HEK293 (cell line): Measurements from ENCODE around the gene LRCH1.

ENCODE experiments used
- CTCF ChIA-PET: fragments of 350-600 bp; formaldehyde crosslinking; extraction: SDS; loops from one replicate; lab custom pipeline; 2021; ENCODE audit warnings: antibody characterized with exemption; lab: Yijun Ruan, JAX
- POLR2A ChIA-PET: fragments of 300-600 bp; formaldehyde crosslinking; extraction: SDS; loops from one replicate; lab custom pipeline; 2020; ENCODE audit warnings: antibody characterized with exemption, inconsistent platforms; lab: Yijun Ruan, JAX
- H3K27ac ChIP-seq: fragments of 200-500 bp; sonication (Bioruptor generic); 2 replicates; pipeline ENCODE4 v1.5.1; 2014; ENCODE audit warnings: low read depth, low read length, control low read depth, inconsistent platforms; ENCODE audit errors: extremely low read depth
- H3K36me3 ChIP-seq, 2 experiments: fragments of 200-500 bp in 1 of 2; sonication (Bioruptor generic) in 1 of 2; 1 replicate in 1 of 2; 2 replicates in 1 of 2; pipeline ENCODE4 v1.5.1; 2014 to 2017; ENCODE audit warnings: inconsistent platforms in 2 of 2, low read length in 2 of 2; ENCODE audit not compliant: control insufficient read depth in 2 of 2, insufficient read depth in 1 of 2
- H3K4me1 ChIP-seq: fragments of 200-500 bp; sonication (Bioruptor generic); 2 replicates; pipeline ENCODE4 v1.5.1; 2014; ENCODE audit warnings: mild to moderate bottlenecking, low read length, inconsistent platforms; ENCODE audit not compliant: control insufficient read depth, insufficient read depth
- H3K4me3 ChIP-seq: 2 replicates; pipeline ENCODE4 v1.5.1; 2011; ENCODE audit warnings: low read depth, mild to moderate bottlenecking, control low read depth, low read length, moderate library complexity
- H3K9me3 ChIP-seq: fragments of 200-500 bp; sonication (Bioruptor generic); 2 replicates; pipeline ENCODE4 v1.5.1; 2014; ENCODE audit warnings: low read depth, low read length, inconsistent platforms; ENCODE audit not compliant: control insufficient read depth, insufficient read depth
- INSM2 ChIP-seq: fragments of 450-650 bp; formaldehyde crosslinking; IDR thresholded peaks from 2 replicates; pipeline ENCODE4 v1.5.1; 2016; ENCODE audit warnings: missing biosample characterization, missing genetic modification characterization
- SCRT2 ChIP-seq: fragments of 450-650 bp; formaldehyde crosslinking; IDR thresholded peaks from 2 replicates; pipeline ENCODE4 v1.5.1; 2016; ENCODE audit warnings: missing biosample characterization, missing genetic modification characterization
- SP7 ChIP-seq: fragments of 450-650 bp; formaldehyde crosslinking; IDR thresholded peaks from 2 replicates; pipeline ENCODE4 v1.5.1; 2016; ENCODE audit warnings: missing biosample characterization, missing genetic modification characterization
- ZBTB20 ChIP-seq: fragments of 450-650 bp; formaldehyde crosslinking; IDR thresholded peaks from 2 replicates; pipeline ENCODE4 v1.5.1; 2016; ENCODE audit warnings: missing biosample characterization, missing genetic modification characterization
- ZBTB21 ChIP-seq: fragments of 450-650 bp; formaldehyde crosslinking; IDR thresholded peaks from 2 replicates; pipeline ENCODE4 v1.5.1; 2017; ENCODE audit warnings: missing biosample characterization, missing genetic modification characterization
- ZBTB7A ChIP-seq: fragments of 450-650 bp; formaldehyde crosslinking; IDR thresholded peaks from 2 replicates; pipeline ENCODE4 v1.5.1; 2016; ENCODE audit warnings: low read depth, missing biosample characterization, missing genetic modification characterization
- ZEB2 ChIP-seq: fragments of 450-650 bp; formaldehyde crosslinking; IDR thresholded peaks from 2 replicates; pipeline ENCODE4 v1.5.1; 2016; ENCODE audit warnings: missing biosample characterization, missing genetic modification characterization
- ZFP69B ChIP-seq: fragments of 450-650 bp; formaldehyde crosslinking; IDR thresholded peaks from 2 replicates; pipeline ENCODE4 v1.5.1; 2016; ENCODE audit warnings: missing biosample characterization, missing genetic modification characterization
- ZNF23 ChIP-seq: fragments of 450-650 bp; formaldehyde crosslinking; IDR thresholded peaks from 2 replicates; pipeline ENCODE4 v1.5.1; 2016; ENCODE audit warnings: missing biosample characterization, missing genetic modification characterization, borderline replicate concordance
- ZNF350 ChIP-seq: fragments of 450-650 bp; formaldehyde crosslinking; IDR thresholded peaks from 2 replicates; pipeline ENCODE4 v1.5.0; 2017; ENCODE audit warnings: missing biosample characterization, mild to moderate bottlenecking, missing genetic modification characterization
- ZNF354C ChIP-seq: fragments of 450-650 bp; formaldehyde crosslinking; IDR thresholded peaks from 2 replicates; pipeline ENCODE4 v1.5.1; 2016; ENCODE audit warnings: missing biosample characterization, missing genetic modification characterization, low read depth, borderline replicate concordance
- ZNF366 ChIP-seq: fragments of 450-650 bp; formaldehyde crosslinking; conservative IDR thresholded peaks from 2 replicates; pipeline ENCODE4 v1.5.1; 2016; ENCODE audit warnings: missing biosample characterization, missing genetic modification characterization
- ZNF391 ChIP-seq: fragments of 450-650 bp; formaldehyde crosslinking; IDR thresholded peaks from 2 replicates; pipeline ENCODE4 v1.5.1; 2016; ENCODE audit warnings: low read depth, missing biosample characterization, missing genetic modification characterization, borderline replicate concordance
- ZNF585B ChIP-seq: fragments of 450-650 bp; formaldehyde crosslinking; IDR thresholded peaks from 2 replicates; pipeline ENCODE4 v1.5.1; 2016; ENCODE audit warnings: missing biosample characterization, missing genetic modification characterization
- ZNF596 ChIP-seq: fragments of 450-650 bp; IDR thresholded peaks from 2 replicates; pipeline ENCODE4 v1.5.0; 2018; ENCODE audit warnings: missing biosample characterization, mild to moderate bottlenecking, missing genetic modification characterization, moderate library complexity
- ZNF621 ChIP-seq: fragments of 450-650 bp; formaldehyde crosslinking; IDR thresholded peaks from 2 replicates; pipeline ENCODE4 v1.5.1; 2017; ENCODE audit warnings: missing biosample characterization, missing genetic modification characterization
- ZNF629 ChIP-seq: fragments of 450-650 bp; formaldehyde crosslinking; IDR thresholded peaks from 2 replicates; pipeline ENCODE4 v1.5.1; 2017; ENCODE audit warnings: missing biosample characterization, missing genetic modification characterization
- ZNF660 ChIP-seq: fragments of 450-650 bp; IDR thresholded peaks from 2 replicates; pipeline ENCODE4 v1.5.1; 2018; ENCODE audit warnings: missing biosample characterization, mild to moderate bottlenecking, missing genetic modification characterization
- ZSCAN16 ChIP-seq: fragments of 450-650 bp; formaldehyde crosslinking; IDR thresholded peaks from 2 replicates; pipeline ENCODE4 v1.5.1; 2016; ENCODE audit warnings: missing biosample characterization, missing genetic modification characterization
- TF ChIP-seq, protein P1 (sequence below): fragments of 450-650 bp; IDR thresholded peaks from 2 replicates; pipeline ENCODE4 v1.5.1; 2018; ENCODE audit warnings: missing biosample characterization, missing genetic modification characterization
- TF ChIP-seq, protein P2 (sequence below): fragments of 450-650 bp; formaldehyde crosslinking; optimal IDR thresholded peaks from 2 replicates; pipeline ENCODE3; 2016; ENCODE audit warnings: missing biosample characterization, mild to moderate bottlenecking, missing genetic modification characterization
- TF ChIP-seq, protein P3 (sequence below): fragments of 450-650 bp; formaldehyde crosslinking; IDR thresholded peaks from 2 replicates; pipeline ENCODE4 v1.5.1; 2016; ENCODE audit warnings: missing biosample characterization, missing genetic modification characterization
- TF ChIP-seq, protein P4 (sequence below): fragments of 450-650 bp; formaldehyde crosslinking; IDR thresholded peaks from 2 replicates; pipeline ENCODE4 v1.5.1; 2016; ENCODE audit warnings: missing biosample characterization, missing genetic modification characterization
- TF ChIP-seq, protein P5 (sequence below): fragments of 450-650 bp; formaldehyde crosslinking; IDR thresholded peaks from 2 replicates; pipeline ENCODE4 v1.5.1; 2016; ENCODE audit warnings: missing biosample characterization, missing genetic modification characterization

Gene LRCH1

DNA sequence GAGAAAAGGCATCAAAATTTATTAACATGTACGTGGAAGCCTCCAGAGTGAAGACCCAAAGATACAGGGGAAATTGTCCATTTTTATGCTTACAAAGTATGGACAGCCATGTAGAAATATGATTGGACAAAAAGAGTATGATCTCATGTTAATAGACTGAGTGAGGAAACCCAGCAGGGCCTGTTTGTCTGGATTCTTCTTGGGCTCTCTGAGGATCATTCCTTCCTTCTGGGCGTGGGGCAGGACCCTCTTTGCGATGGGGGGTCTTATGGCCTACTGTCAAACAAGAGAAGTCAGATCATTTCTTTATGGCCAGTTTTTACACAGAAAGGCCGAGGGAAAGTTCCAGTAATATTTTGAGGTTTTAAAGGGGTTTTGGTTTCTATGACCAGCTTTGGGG, 133.2 kb downstream of the LRCH1 start:
- Histone ChIP-seq H3K4me1 (peaks cover 20% of the 10 kb centered on the region), H3K36me3 (no peaks in the 10 kb centered on the region), H3K4me3 (no peak overlapping the region), H3K27ac (no peak overlapping the region), H3K9me3 (no peaks in the 10 kb centered on the region)
- ChIA-PET POLR2A (no interaction called here), CTCF (no interaction called here)
- TF ChIP-seq ZNF596 (tag by site-specific recombination), result no peak
- no peak for TF ChIP-seq ZSCAN16
- TF ChIP-seq, protein P1, sequence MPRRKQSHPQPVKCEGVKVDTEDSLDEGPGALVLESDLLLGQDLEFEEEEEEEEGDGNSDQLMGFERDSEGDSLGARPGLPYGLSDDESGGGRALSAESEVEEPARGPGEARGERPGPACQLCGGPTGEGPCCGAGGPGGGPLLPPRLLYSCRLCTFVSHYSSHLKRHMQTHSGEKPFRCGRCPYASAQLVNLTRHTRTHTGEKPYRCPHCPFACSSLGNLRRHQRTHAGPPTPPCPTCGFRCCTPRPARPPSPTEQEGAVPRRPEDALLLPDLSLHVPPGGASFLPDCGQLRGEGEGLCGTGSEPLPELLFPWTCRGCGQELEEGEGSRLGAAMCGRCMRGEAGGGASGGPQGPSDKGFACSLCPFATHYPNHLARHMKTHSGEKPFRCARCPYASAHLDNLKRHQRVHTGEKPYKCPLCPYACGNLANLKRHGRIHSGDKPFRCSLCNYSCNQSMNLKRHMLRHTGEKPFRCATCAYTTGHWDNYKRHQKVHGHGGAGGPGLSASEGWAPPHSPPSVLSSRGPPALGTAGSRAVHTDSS (tag by site-specific recombination), result no peak
- TF ChIP-seq, protein P2, sequence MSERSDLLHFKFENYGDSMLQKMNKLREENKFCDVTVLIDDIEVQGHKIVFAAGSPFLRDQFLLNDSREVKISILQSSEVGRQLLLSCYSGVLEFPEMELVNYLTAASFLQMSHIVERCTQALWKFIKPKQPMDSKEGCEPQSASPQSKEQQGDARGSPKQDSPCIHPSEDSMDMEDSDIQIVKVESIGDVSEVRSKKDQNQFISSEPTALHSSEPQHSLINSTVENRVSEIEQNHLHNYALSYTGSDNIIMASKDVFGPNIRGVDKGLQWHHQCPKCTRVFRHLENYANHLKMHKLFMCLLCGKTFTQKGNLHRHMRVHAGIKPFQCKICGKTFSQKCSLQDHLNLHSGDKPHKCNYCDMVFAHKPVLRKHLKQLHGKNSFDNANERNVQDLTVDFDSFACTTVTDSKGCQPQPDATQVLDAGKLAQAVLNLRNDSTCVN (tag by site-specific recombination), result no peak
- no peak for TF ChIP-seq INSM2
- no peak for TF ChIP-seq ZNF391 (tag by site-specific recombination)
- TF ChIP-seq ZNF366 (tag by site-specific recombination), result no peak
- no peak for TF ChIP-seq SCRT2 (tag by site-specific recombination)
- no peak for TF ChIP-seq ZBTB20
- TF ChIP-seq, protein P3, sequence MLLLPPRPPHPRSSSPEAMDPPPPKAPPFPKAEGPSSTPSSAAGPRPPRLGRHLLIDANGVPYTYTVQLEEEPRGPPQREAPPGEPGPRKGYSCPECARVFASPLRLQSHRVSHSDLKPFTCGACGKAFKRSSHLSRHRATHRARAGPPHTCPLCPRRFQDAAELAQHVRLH, result no peak
- no peak for TF ChIP-seq ZNF621 (tag by site-specific recombination)
- no peak for TF ChIP-seq ZNF354C
- no peak for TF ChIP-seq ZNF350
- TF ChIP-seq ZNF585B (tag by site-specific recombination), result no peak

DNA sequence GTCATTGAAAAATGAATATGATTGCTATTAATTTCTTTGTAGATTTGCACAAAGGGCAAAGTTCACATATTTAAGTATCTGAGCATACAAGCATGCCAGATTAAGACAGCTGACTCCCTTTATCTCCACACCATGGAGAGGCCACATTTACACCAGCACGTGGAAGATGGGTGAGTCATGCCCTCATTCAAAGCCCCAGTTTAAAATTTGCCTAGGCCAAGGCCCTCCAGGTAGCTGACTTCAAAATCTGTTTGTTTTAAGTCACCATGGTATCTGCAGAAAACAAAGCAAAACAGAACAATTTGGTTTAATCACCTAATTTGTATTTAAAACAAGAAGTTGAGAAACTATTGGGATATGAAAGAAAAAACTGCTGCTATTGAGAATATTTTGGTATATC, 134.8 kb downstream of the LRCH1 start:
- peaks cover 20% of the 10 kb centered on the region for H3K4me1 ChIP-seq
- CTCF ChIA-PET, result no interaction called here
- POLR2A ChIA-PET, result no interaction called here

More for the DNA sequence above, 134.8 kb downstream of the LRCH1 start:
- Histone ChIP-seq H3K9me3 (no peaks in the 10 kb centered on the region), H3K36me3 (no peaks in the 10 kb centered on the region), H3K4me3 (no peak overlapping the region), H3K27ac (no peak overlapping the region)
- TF ChIP-seq ZEB2 (0 out of 2 replicates have a peak, but pooled peaks have one; percentile 41), ZNF660 (tag by site-specific recombination) (peak; percentile 48; the same call in 1 of the 2 replicates), ZNF629 (tag by site-specific recombination) (peak; percentile 46), SP7 (tag by site-specific recombination) (peak; percentile 35; the same call in 1 of the 2 replicates), ZNF366 (tag by site-specific recombination) (0 out of 2 replicates have a peak, but pooled peaks have one; percentile 18), ZNF23 (tag by site-specific recombination) (no peak), ZBTB7A (tag by site-specific recombination) (no peak), ZFP69B (tag by site-specific recombination) (peak; percentile 45; the same call in 1 of the 2 replicates), ZBTB21 (0 out of 2 replicates have a peak, but pooled peaks have one; percentile 31)
- TF ChIP-seq, protein P4, sequence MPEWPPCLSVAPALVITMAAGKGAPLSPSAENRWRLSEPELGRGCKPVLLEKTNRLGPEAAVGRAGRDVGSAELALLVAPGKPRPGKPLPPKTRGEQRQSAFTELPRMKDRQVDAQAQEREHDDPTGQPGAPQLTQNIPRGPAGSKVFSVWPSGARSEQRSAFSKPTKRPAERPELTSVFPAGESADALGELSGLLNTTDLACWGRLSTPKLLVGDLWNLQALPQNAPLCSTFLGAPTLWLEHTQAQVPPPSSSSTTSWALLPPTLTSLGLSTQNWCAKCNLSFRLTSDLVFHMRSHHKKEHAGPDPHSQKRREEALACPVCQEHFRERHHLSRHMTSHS (tag by site-specific recombination), result no peak
- TF ChIP-seq, protein P5, sequence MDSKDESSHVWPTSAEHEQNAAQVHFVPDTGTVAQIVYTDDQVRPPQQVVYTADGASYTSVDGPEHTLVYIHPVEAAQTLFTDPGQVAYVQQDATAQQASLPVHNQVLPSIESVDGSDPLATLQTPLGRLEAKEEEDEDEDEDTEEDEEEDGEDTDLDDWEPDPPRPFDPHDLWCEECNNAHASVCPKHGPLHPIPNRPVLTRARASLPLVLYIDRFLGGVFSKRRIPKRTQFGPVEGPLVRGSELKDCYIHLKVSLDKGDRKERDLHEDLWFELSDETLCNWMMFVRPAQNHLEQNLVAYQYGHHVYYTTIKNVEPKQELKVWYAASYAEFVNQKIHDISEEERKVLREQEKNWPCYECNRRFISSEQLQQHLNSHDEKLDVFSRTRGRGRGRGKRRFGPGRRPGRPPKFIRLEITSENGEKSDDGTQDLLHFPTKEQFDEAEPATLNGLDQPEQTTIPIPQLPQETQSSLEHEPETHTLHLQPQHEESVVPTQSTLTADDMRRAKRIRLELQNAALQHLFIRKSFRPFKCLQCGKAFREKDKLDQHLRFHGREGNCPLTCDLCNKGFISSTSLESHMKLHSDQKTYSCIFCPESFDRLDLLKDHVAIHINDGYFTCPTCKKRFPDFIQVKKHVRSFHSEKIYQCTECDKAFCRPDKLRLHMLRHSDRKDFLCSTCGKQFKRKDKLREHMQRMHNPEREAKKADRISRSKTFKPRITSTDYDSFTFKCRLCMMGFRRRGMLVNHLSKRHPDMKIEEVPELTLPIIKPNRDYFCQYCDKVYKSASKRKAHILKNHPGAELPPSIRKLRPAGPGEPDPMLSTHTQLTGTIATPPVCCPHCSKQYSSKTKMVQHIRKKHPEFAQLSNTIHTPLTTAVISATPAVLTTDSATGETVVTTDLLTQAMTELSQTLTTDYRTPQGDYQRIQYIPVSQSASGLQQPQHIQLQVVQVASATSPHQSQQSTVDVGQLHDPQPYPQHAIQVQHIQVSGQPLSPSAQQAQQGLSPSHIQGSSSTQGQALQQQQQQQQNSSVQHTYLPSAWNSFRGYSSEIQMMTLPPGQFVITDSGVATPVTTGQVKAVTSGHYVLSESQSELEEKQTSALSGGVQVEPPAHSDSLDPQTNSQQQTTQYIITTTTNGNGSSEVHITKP, result peak; percentile 31; the same call in 1 of the 2 replicates
